GM19240 (cell line): ENCODE results near the gene ABCD2.
"Not testable (repeated sequence)": the region's sequence is repeated elsewhere in the genome, so short reads cannot be mapped to it uniquely, and the experiment has no call there.

ENCODE experiments used
- DNase-seq: peaks from one replicate; pipeline ENCODE4 v3.0.0; 2011; ENCODE audit warnings: low spot score; ENCODE audit not compliant: insufficient read length

Gene ABCD2

GRCh38 chr12:39538679-39539104, 80.9 kb downstream of the ABCD2 start:
- DNase-seq = no peak

- DNase-seq = no peak
Measured at GRCh38 chr12:39533951-39534350, 85.7 kb downstream of the ABCD2 start.

GRCh38 chr12:39532448-39532847, 87.2 kb downstream of the ABCD2 start:
- no peak for DNase-seq

GRCh38 chr12:39526974-39527373, 92.6 kb downstream of the ABCD2 start:
- DNase-seq = no peak

- not testable (repeated sequence) for DNase-seq
Measured at GRCh38 chr12:39522167-39522566, 97.4 kb downstream of the ABCD2 start.

- no peak for DNase-seq
Measured at GRCh38 chr12:39510001-39510400, 109.6 kb downstream of the ABCD2 start.

- DNase-seq = no peak
Measured at GRCh38 chr12:39505554-39505953, 114.0 kb downstream of the ABCD2 start.

- DNase-seq = no peak
Measured at GRCh38 chr12:39505023-39505422, 114.6 kb downstream of the ABCD2 start.

- no peak for DNase-seq
Measured at GRCh38 chr12:39503439-39503838, 116.2 kb downstream of the ABCD2 start.

GRCh38 chr12:39502726-39503125, 116.9 kb downstream of the ABCD2 start:
- DNase-seq = no peak
